HepG2 (cell line): ENCODE data around the gene TBC1D20. TPM values are rescaled to one million over a fixed set of nuclear protein-coding genes. Genes with fewer than 3 reads are reported as not detected.

Experiments
- ADNP ChIP-seq: sonication (generic); formaldehyde crosslinking; IDR thresholded peaks from 2 replicates; pipeline ENCODE4 v1.4.0; 2020; ENCODE audit warnings: missing genetic modification reagents
- CCDC6 ChIP-seq: sonication (generic); formaldehyde crosslinking; IDR thresholded peaks from 2 replicates; pipeline ENCODE4 v1.8.1; 2022; ENCODE audit warnings: mild to moderate bottlenecking, missing genetic modification reagents, moderate library complexity
- CERS6 ChIP-seq: sonication (generic); formaldehyde crosslinking; IDR thresholded peaks from 2 replicates; pipeline ENCODE4 v1.5.0; 2020; ENCODE audit warnings: missing genetic modification reagents
- DZIP1 ChIP-seq: sonication (generic); formaldehyde crosslinking; IDR thresholded peaks from 2 replicates; pipeline ENCODE4 v1.5.0; 2020; ENCODE audit warnings: mild to moderate bottlenecking, missing genetic modification reagents
- HES4 ChIP-seq: sonication (generic); formaldehyde crosslinking; IDR thresholded peaks from 2 replicates; pipeline ENCODE4 v1.9.0; 2021; ENCODE audit warnings: mild to moderate bottlenecking, missing genetic modification reagents, borderline replicate concordance
- IKZF4 ChIP-seq: sonication (generic); formaldehyde crosslinking; IDR thresholded peaks from 2 replicates; pipeline ENCODE4 v1.5.1; 2020; ENCODE audit warnings: borderline replicate concordance, mild to moderate bottlenecking, low read depth, missing genetic modification reagents; ENCODE audit errors: not compliant biosample characterization
- LBX2 ChIP-seq: sonication (generic); formaldehyde crosslinking; IDR thresholded peaks from 2 replicates; pipeline ENCODE4 v1.5.0; 2020; ENCODE audit warnings: missing genetic modification reagents, mild to moderate bottlenecking, borderline replicate concordance
- MNT ChIP-seq: fragments of 450-650 bp; IDR thresholded peaks from 2 replicates; pipeline ENCODE4 v1.6.1; 2016
- SCMH1 ChIP-seq: sonication (generic); formaldehyde crosslinking; IDR thresholded peaks from 2 replicates; pipeline ENCODE4 v1.9.0; 2021; ENCODE audit warnings: missing genetic modification reagents, mild to moderate bottlenecking, borderline replicate concordance
- SIX1 ChIP-seq: sonication (generic); formaldehyde crosslinking; IDR thresholded peaks from 2 replicates; pipeline ENCODE4 v1.4.0; 2020; ENCODE audit warnings: missing genetic modification reagents, borderline replicate concordance
- SRSF9 ChIP-seq: fragments of 200-400 bp; formaldehyde crosslinking; IDR thresholded peaks from 2 replicates; pipeline ENCODE4 v1.6.1; 2018; ENCODE audit warnings: borderline replicate concordance, mild to moderate bottlenecking, low read depth, low read length; ENCODE audit not compliant: insufficient read depth, poor library complexity, severe bottlenecking
- SRY ChIP-seq: sonication (generic); formaldehyde crosslinking; IDR thresholded peaks from 2 replicates; pipeline ENCODE4 v1.8.0; 2022; ENCODE audit warnings: mild to moderate bottlenecking, missing genetic modification reagents
- THAP7 ChIP-seq: sonication (generic); formaldehyde crosslinking; IDR thresholded peaks from 2 replicates; pipeline ENCODE4 v1.8.1; 2023; ENCODE audit warnings: mild to moderate bottlenecking, missing genetic modification reagents
- ZBED4 ChIP-seq: sonication (generic); formaldehyde crosslinking; IDR thresholded peaks from 2 replicates; pipeline ENCODE4 v1.4.0; 2020; ENCODE audit warnings: missing genetic modification reagents, borderline replicate concordance
- ZEB1 ChIP-seq: IDR thresholded peaks from 2 replicates; pipeline ENCODE4 v1.6.1; 2012; ENCODE audit warnings: mild to moderate bottlenecking, low read depth, inconsistent platforms; ENCODE audit not compliant: insufficient replicate concordance
- ZNF552 ChIP-seq: sonication (generic); formaldehyde crosslinking; IDR thresholded peaks from 2 replicates; pipeline ENCODE4 v1.9.0; 2022; ENCODE audit warnings: missing genetic modification reagents, mild to moderate bottlenecking, borderline replicate concordance
- ZNF737 ChIP-seq: sonication (generic); formaldehyde crosslinking; IDR thresholded peaks from 2 replicates; pipeline ENCODE4 v1.5.0; 2020; ENCODE audit warnings: missing genetic modification reagents, mild to moderate bottlenecking, borderline replicate concordance
- polyA plus RNA-seq, 8 experiments: library from polyadenylated mRNA; depleted of rRNA in 3 of 8; stranded (reverse) in 7 of 8; unstranded in 1 of 8; fragments of >200 nt; fragmentation: Illumina TruSeq in 4 of 8; extraction: Trizol in 4 of 8; gene quantifications; 2 replicates each; pipeline versions ENCODE4 v1.2.1 to v1.2.3, GENCODE V29; 2011 to 2016; ENCODE audit warnings: low read depth in 4 of 8, missing spikeins in 1 of 8, mixed read lengths in 1 of 8; ENCODE audit not compliant: insufficient read depth in 1 of 8
- total RNA-seq, 5 experiments: library from RNA; depleted of rRNA; stranded (reverse); fragments of >200 nt; fragmentation: Illumina TruSeq; extraction: Trizol; gene quantifications; 2 replicates each; pipeline ENCODE4 v1.2.3, GENCODE V29; 2016; ENCODE audit warnings: low read depth in 1 of 5

Gene TBC1D20
- total and polyA plus RNA-seq, 2 of the 13 experiments (the other 11 are each of a cell fraction or from before 2014, with no cell fraction given), result 36.6 to 47.1 TPM

GRCh38 chr20:396252-396618 lies 66.1 kb downstream of the TBC1D20 start (continued):
- TF ChIP-seq ZNF552, result no peak
- 0 out of 2 replicates have a peak, but pooled peaks have one; percentile 28 for TF ChIP-seq CERS6 (CRISPR knock-in tag)
- TF ChIP-seq MNT, result no peak
- TF ChIP-seq SCMH1 (CRISPR knock-in tag), result no peak
- 0 out of 2 replicates have a peak, but pooled peaks have one; percentile 14 for TF ChIP-seq DZIP1 (CRISPR knock-in tag)
- TF ChIP-seq SIX1, result no peak
- TF ChIP-seq ADNP (CRISPR knock-in tag), result no peak
- peak; percentile 32 for TF ChIP-seq IKZF4 (CRISPR knock-in tag)
- no peak for TF ChIP-seq ZEB1
- TF ChIP-seq ZBED4 (CRISPR knock-in tag), result no peak
- TF ChIP-seq SRY (CRISPR knock-in tag), result no peak; the same call in 1 of the 2 replicates
- no peak for TF ChIP-seq SRSF9
- no peak; the same call in 1 of the 2 replicates for TF ChIP-seq ZNF737 (CRISPR knock-in tag)
- TF ChIP-seq THAP7, result no peak
- TF ChIP-seq HES4 (CRISPR knock-in tag), result peak; percentile 23; the same call in 1 of the 2 replicates
- TF ChIP-seq LBX2 (CRISPR knock-in tag), result no peak; the same call in 1 of the 2 replicates
- no peak for TF ChIP-seq CCDC6 (CRISPR knock-in tag)
